HepG2 (cell line): ENCODE results near the gene CIAPIN1. TPM values are rescaled to one million over a fixed set of nuclear protein-coding genes. Genes with fewer than 3 reads are reported as not detected.

ENCODE experiments used
- GATAD1 ChIP-seq: IDR thresholded peaks from 2 replicates; pipeline ENCODE4 v1.6.1; 2016; ENCODE audit warnings: missing genetic modification reagents, missing compliant biosample characterization
- GFI1 ChIP-seq: sonication (generic); formaldehyde crosslinking; IDR thresholded peaks from 2 replicates; pipeline ENCODE4 v1.5.0; 2020; ENCODE audit warnings: missing genetic modification reagents, mild to moderate bottlenecking, borderline replicate concordance
- HOXA7 ChIP-seq: sonication (generic); formaldehyde crosslinking; IDR thresholded peaks from 2 replicates; pipeline ENCODE4 v1.8.1; 2022; ENCODE audit warnings: mild to moderate bottlenecking, missing genetic modification reagents, moderate library complexity
- MED8 ChIP-seq: sonication (generic); formaldehyde crosslinking; IDR thresholded peaks from 2 replicates; pipeline ENCODE4 v1.8.1; 2023; ENCODE audit warnings: mild to moderate bottlenecking, missing genetic modification reagents; ENCODE audit not compliant: insufficient replicate concordance
- MTA1 ChIP-seq: sonication (generic); formaldehyde crosslinking; IDR thresholded peaks from 2 replicates; pipeline ENCODE4 v1.4.0; 2020; ENCODE audit warnings: missing genetic modification reagents, mild to moderate bottlenecking, borderline replicate concordance
- PAXIP1 ChIP-seq: sonication (generic); formaldehyde crosslinking; conservative IDR thresholded peaks from 2 replicates; pipeline ENCODE4 v1.4.0; 2020; ENCODE audit warnings: mild to moderate bottlenecking, missing genetic modification reagents, moderate library complexity
- PCBP2 ChIP-seq: fragments of 200-400 bp; formaldehyde crosslinking; optimal IDR thresholded peaks from 2 replicates; pipeline ENCODE3; 2018; ENCODE audit warnings: low read length, low read depth; ENCODE audit not compliant: poor library complexity, severe bottlenecking
- ZBTB38 ChIP-seq: sonication (generic); formaldehyde crosslinking; IDR thresholded peaks from 2 replicates; pipeline ENCODE4 v1.5.1; 2020; ENCODE audit warnings: mild to moderate bottlenecking, missing genetic modification reagents
- ZFP91 ChIP-seq: sonication (generic); formaldehyde crosslinking; IDR thresholded peaks from 2 replicates; pipeline ENCODE4 v1.9.0; 2022; ENCODE audit warnings: missing genetic modification reagents, mild to moderate bottlenecking, borderline replicate concordance
- ZNF34 ChIP-seq: sonication (generic); formaldehyde crosslinking; IDR thresholded peaks from 2 replicates; pipeline ENCODE4 v1.4.0; 2020; ENCODE audit warnings: mild to moderate bottlenecking, missing genetic modification reagents, borderline replicate concordance
- ZNF468 ChIP-seq: sonication (generic); formaldehyde crosslinking; IDR thresholded peaks from 2 replicates; pipeline ENCODE4 v1.8.0; 2022; ENCODE audit warnings: mild to moderate bottlenecking, moderate library complexity, missing genetic modification reagents
- ZNF687 ChIP-seq: sonication (generic); formaldehyde crosslinking; IDR thresholded peaks from 2 replicates; pipeline ENCODE4 v1.5.1; 2020; ENCODE audit warnings: mild to moderate bottlenecking, missing genetic modification reagents, moderate library complexity
- ZNF709 ChIP-seq: sonication (generic); formaldehyde crosslinking; IDR thresholded peaks from 2 replicates; pipeline ENCODE4 v1.5.0; 2020; ENCODE audit warnings: mild to moderate bottlenecking, missing genetic modification reagents
- ZNF749 ChIP-seq: sonication (generic); formaldehyde crosslinking; IDR thresholded peaks from 2 replicates; pipeline ENCODE4 v1.8.0; 2022; ENCODE audit warnings: mild to moderate bottlenecking, missing genetic modification reagents, moderate library complexity, borderline replicate concordance
- ZXDC ChIP-seq: sonication (generic); formaldehyde crosslinking; IDR thresholded peaks from 2 replicates; pipeline ENCODE4 v1.5.0; 2020; ENCODE audit warnings: mild to moderate bottlenecking, missing genetic modification reagents
- polyA plus RNA-seq, 8 experiments: library from polyadenylated mRNA; depleted of rRNA in 3 of 8; stranded (reverse) in 7 of 8; unstranded in 1 of 8; fragments of >200 nt; fragmentation: Illumina TruSeq in 4 of 8; extraction: Trizol in 4 of 8; gene quantifications; 2 replicates each; pipeline versions ENCODE4 v1.2.1 to v1.2.3, GENCODE V29; 2011 to 2016; ENCODE audit warnings: low read depth in 4 of 8, missing spikeins in 1 of 8, mixed read lengths in 1 of 8; ENCODE audit not compliant: insufficient read depth in 1 of 8
- total RNA-seq, 5 experiments: library from RNA; depleted of rRNA; stranded (reverse); fragments of >200 nt; fragmentation: Illumina TruSeq; extraction: Trizol; gene quantifications; 2 replicates each; pipeline ENCODE4 v1.2.3, GENCODE V29; 2016; ENCODE audit warnings: low read depth in 1 of 5

CIAPIN1 gene
- total and polyA plus RNA-seq, 2 of the 13 experiments (the other 11 are each of a cell fraction or from before 2014, with no cell fraction given), result 69.3 to 89.7 TPM

DNA sequence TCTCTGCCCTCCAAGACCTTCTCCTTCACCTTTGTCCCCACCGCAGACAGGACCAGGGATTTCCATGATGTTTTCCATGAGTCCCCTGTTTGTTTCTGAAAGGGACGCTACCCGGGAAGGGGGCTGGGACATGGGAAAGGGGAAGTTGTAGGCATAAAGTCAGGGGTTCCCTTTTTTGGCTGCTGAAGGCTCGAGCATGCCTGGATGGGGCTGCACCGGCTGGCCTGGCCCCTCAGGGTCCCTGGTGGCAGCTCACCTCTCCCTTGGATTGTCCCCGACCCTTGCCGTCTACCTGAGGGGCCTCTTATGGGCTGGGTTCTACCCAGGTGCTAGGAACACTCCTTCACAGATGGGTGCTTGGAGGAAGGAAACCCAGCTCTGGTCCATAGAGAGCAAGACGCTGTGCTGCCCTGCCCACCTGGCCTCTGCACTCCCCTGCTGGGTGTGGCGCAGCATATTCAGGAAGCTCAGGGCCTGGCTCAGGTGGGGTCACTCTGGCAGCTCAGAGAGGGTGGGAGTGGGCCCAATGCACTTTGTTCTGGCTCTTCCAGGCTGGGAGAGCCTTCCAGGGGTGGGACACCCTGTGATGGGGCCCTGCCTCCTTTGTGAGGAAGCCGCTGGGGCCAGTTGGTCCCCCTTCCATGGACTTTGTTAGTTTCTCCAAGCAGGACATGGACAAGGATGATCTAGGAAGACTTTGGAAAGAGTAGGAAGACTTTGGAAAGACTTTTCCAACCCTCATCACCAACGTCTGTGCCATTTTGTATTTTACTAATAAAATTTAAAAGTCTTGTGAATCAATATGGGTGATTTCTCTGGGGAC lies 62.7 kb downstream of the CIAPIN1 start (continued):
- TF ChIP-seq ZNF687 (CRISPR knock-in tag) (peak; percentile 53), ZXDC (CRISPR knock-in tag) (peak; percentile 61; the same call in 1 of the 2 replicates), ZNF34 (CRISPR knock-in tag) (no peak), GATAD1 (no peak; the same call in 1 of the 2 replicates), PAXIP1 (CRISPR knock-in tag) (peak; percentile 43), ZFP91 (CRISPR knock-in tag) (peak; percentile 73; the same call in 1 of the 2 replicates), ZNF749 (CRISPR knock-in tag) (no peak), ZBTB38 (CRISPR knock-in tag) (no peak), ZNF709 (no peak; the same call in 1 of the 2 replicates), GFI1 (0 out of 2 replicates have a peak, but pooled peaks have one; percentile 30), HOXA7 (0 out of 2 replicates have a peak, but pooled peaks have one; percentile 45), ZNF468 (CRISPR knock-in tag) (no peak), MTA1 (CRISPR knock-in tag) (peak; percentile 15; the same call in 1 of the 2 replicates), PCBP2 (no peak), MED8 (CRISPR knock-in tag) (peak; percentile 81)
